GM10266 (cell line): ENCODE results near the gene DSG1.
"Not testable (repeated sequence)": the region's sequence is repeated elsewhere in the genome, so short reads cannot be mapped to it uniquely, and the experiment has no call there.

Experiments used
- DNase-seq: peaks from one replicate; pipeline ENCODE4 v3.0.0; 2012; ENCODE audit errors: extremely low spot score
- CTCF ChIP-seq: IDR thresholded peaks from 2 replicates; pipeline ENCODE4 v1.5.1; 2012; ENCODE audit warnings: mild to moderate bottlenecking, low read depth; ENCODE audit not compliant: control insufficient read depth, insufficient read depth; ENCODE audit errors: missing control alignments

DSG1 gene

GRCh38 chr18:31278609-31279071 is 39.3 kb upstream of the DSG1 start:
- no peak for DNase-seq
- no peak for TF ChIP-seq CTCF

DNA sequence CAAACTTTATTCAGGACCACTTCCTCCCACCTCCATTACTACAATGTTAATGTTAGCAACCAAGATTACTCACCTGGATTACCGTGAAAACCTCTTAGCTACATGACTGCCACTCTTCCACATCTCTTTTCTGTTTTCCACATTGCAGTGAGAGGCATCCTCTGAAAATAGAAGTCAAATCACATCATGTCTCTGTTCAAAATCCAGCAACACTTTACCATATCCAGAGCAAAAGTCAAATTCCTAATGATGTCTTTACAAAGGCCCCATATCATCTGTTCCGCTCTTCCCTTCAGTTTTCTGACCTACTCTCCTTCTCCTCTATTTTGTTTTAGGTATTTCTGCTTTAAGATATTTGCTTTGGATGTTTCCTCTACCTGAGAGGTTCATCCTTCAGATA is 37.5 kb upstream of the DSG1 start:
- TF ChIP-seq CTCF: no peak
- DNase-seq: no peak

DNA sequence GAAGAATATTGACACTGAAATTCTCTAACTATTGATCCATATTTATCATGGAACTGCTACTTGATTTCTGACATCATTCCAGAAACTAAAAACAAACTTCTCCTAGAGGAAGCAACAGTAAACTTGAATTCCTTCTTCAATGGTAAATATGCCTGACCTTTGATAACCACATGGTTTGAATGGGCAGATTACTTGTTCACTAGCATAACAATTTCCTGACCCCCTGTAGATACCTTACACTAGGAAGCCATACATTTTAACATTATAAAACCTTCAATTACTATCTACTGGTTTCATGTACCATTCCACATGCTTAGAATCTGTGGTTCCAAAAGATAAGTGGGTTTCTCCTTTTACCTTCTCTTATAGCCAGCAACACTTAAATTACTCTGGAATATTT is 36.5 kb upstream of the DSG1 start:
- no peak for DNase-seq
- no peak for TF ChIP-seq CTCF

- DNase-seq: not testable (repeated sequence)
These were observed 28.5 kb upstream of the DSG1 start for GRCh38 chr18:31289446-31289845.

- DNase-seq: no peak
- TF ChIP-seq CTCF: no peak
These were observed 26.3 kb upstream of the DSG1 start for GRCh38 chr18:31291688-31292087.

DNA sequence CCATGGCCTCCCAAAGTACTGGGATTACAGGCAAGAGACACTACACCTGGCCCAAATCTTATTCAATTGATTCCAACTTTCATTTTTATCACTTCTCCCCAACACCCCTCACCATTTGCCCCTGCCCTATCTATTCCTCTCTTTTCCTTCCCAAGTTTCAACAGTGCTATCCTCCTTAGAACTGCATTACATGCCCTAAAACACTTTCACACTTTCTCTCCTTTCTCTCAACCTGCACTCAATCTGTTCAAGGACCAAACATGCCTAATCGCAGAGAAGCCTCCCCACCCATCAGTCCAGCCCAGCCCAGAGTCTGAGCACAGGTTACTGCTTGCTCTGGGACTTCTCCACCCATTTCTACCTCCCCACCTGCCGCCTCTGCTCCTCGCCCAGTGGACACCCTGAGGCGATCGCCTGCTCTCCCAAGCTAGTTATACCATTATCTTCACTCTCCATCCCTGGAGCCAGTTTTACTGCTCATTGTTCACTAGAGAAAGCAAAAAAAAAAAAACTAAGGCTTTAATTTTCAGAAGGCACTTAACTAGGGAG is 23.7 kb upstream of the DSG1 start:
- no peak for TF ChIP-seq CTCF
- DNase-seq: no peak

GRCh38 chr18:31297248-31297647 is 20.7 kb upstream of the DSG1 start:
- no peak for DNase-seq
- TF ChIP-seq CTCF: no peak

DNA sequence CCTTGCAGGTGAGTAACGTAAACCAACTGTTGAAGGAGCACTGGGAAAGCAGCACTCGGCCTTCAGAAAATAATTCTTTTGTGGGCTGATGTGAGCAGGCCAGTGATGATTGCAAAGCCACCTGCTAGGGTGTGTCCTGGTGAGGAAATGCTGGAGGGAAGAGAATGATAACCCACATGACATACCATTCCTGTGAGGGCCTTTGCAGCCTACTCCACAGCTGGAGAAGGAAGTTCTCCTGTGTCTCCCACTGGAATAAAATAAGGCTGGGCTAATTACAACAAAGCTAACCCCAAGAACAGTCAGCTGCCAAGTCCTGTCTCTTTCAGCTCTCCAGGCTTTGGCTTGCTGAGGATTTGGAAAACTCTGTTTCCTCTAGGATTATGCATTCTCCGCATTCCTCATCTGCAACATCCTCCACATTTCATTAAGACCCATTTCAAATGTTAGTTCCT is 16.7 kb upstream of the DSG1 start:
- TF ChIP-seq CTCF: no peak
- no peak for DNase-seq
